IPS-20b (cell line): ENCODE results near the gene NME4.

ENCODE experiments used
- H3K27ac ChIP-seq: one replicate; pipeline ENCODE4 v1.5.1; 2013; ENCODE audit warnings: low read length
- H3K27me3 ChIP-seq: 2 replicates; pipeline ENCODE4 v1.6.1; 2013; ENCODE audit warnings: mild to moderate bottlenecking, low read length, inconsistent platforms; ENCODE audit not compliant: insufficient read depth
- H3K36me3 ChIP-seq: 2 replicates; pipeline ENCODE4 v1.6.1; 2013; ENCODE audit warnings: low read depth, mild to moderate bottlenecking, inconsistent platforms, low read length, moderate library complexity; ENCODE audit not compliant: insufficient read depth
- H3K4me1 ChIP-seq: 2 replicates; pipeline ENCODE4 v1.6.1; 2013; ENCODE audit warnings: mild to moderate bottlenecking, control low read depth, inconsistent platforms, low read length, moderate library complexity; ENCODE audit not compliant: insufficient read depth
- H3K4me3 ChIP-seq: 2 replicates; pipeline ENCODE4 v1.5.1; 2013; ENCODE audit warnings: mild to moderate bottlenecking, low read length, inconsistent platforms
- H3K9ac ChIP-seq: 2 replicates; pipeline ENCODE4 v1.6.1; 2013; ENCODE audit warnings: low read depth, mild to moderate bottlenecking, inconsistent platforms, low read length, moderate library complexity
- H3K9me3 ChIP-seq: 2 replicates; pipeline ENCODE4 v1.6.1; 2013; ENCODE audit warnings: mild to moderate bottlenecking, low read depth, low read length, inconsistent platforms; ENCODE audit not compliant: insufficient read depth

Gene NME4

DNA sequence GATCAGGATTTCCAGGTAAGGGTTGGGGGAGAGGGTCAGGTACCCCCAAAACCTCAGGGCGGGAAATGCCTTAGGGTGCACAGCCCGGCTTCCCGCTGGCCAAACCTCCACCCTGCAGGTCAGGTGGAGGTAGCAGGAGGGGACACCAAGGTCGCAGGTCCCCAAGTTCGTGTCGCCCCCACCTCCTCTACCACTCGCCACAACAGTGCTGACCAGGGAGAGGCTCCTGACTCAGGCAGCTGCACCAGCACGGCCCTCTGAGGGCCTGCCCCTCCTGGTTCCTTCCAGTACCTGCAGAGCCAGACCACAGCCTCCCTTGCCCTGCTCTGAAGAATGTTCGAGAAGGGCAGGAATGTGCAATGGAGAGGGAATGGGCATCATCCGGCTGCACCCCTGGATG lies 30.5 kb upstream of the NME4 start:
- no peak overlapping the region for H3K27ac ChIP-seq
- H3K9me3 ChIP-seq: no peaks in the 10 kb centered on the region
- peaks cover 5% of the 10 kb centered on the region; the same call in 1 of the 2 replicates for H3K4me1 ChIP-seq
- no peak overlapping the region for H3K9ac ChIP-seq
- no peak overlapping the region for H3K4me3 ChIP-seq
- H3K27me3 ChIP-seq: no peaks in the 10 kb centered on the region
- peaks cover 35% of the 10 kb centered on the region for H3K36me3 ChIP-seq

DNA sequence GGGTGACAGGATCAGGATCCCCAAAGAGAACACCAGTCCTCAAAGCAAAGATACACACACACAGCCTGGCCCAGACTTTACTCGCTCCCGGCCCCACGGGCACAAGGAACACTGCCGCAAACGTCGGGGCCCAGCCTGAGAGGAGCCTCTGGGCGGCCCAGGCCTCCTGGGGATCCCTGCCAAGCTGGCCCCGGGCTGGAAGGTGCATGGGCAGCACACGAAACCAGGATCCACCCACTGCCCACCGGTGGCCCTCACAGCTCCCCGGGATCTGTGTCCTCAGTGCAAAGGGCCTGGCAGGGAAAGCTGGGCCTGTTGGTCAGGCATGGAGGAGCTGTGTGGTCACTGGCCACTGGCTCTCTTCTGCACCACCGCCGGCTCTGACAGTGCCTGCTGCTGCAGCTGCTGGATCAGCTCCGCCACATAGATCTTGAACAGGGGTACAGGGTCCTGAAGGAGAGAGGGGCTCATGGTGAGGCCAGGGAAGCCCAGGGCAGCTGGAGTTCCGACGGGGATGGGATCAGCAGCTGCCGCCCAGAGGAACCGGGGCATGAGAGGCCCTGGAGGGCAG lies 29.6 kb upstream of the NME4 start:
- Histone ChIP-seq H3K9ac (no peak overlapping the region), H3K27ac (no peak overlapping the region), H3K4me3 (no peak overlapping the region), H3K9me3 (no peaks in the 10 kb centered on the region), H3K4me1 (peaks cover 5% of the 10 kb centered on the region; the same call in 1 of the 2 replicates), H3K27me3 (no peaks in the 10 kb centered on the region), H3K36me3 (peaks cover 44% of the 10 kb centered on the region)

- Histone ChIP-seq H3K4me1 (peaks cover 5% of the 10 kb centered on the region; the same call in 1 of the 2 replicates), H3K36me3 (peaks cover 56% of the 10 kb centered on the region), H3K27me3 (no peaks in the 10 kb centered on the region), H3K27ac (no peak overlapping the region), H3K9ac (no peak overlapping the region), H3K9me3 (no peaks in the 10 kb centered on the region), H3K4me3 (no peak overlapping the region)
Measured at GRCh38 chr16:368388-369158, 28.4 kb upstream of the NME4 start.

GRCh38 chr16:369275-369865 lies 27.6 kb upstream of the NME4 start:
- no peaks in the 10 kb centered on the region for H3K9me3 ChIP-seq
- no peak overlapping the region for H3K27ac ChIP-seq
- peaks cover 5% of the 10 kb centered on the region; the same call in 1 of the 2 replicates for H3K4me1 ChIP-seq
- peaks cover 64% of the 10 kb centered on the region for H3K36me3 ChIP-seq
- H3K27me3 ChIP-seq: no peaks in the 10 kb centered on the region
- peak overlapping the region; percentile 51 for H3K9ac ChIP-seq
- peak overlapping the region; percentile 65; the same call in 1 of the 2 replicates for H3K4me3 ChIP-seq

DNA sequence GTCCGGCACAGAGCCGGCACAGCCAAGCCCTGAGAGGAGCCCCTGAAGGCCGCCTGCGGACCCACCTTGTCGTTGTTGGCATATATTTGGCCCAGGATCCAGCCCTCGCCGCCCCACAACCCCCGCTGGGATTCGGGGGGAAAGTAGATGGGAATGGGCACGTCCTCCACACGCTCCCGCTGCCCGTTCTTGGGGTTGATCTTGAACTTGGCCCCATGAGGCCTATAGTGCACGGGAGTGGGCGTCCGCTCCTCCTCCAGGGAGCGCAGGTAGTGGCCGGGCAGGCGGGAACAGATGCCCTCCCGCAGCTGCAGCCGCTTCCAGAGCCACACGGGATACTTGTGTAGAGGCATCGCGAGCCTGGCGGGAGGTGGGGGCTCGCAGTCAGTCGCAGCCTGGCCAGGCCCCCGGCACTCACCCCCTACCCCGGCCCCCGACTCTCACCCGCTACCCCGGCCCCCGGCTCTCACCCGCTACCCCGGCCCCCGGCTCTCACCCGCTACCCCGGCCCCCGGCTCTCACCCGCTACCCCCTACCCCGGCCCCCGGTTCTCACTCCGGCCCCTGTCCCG lies 27.0 kb upstream of the NME4 start:
- Histone ChIP-seq H3K27ac (no peak overlapping the region), H3K4me1 (peaks cover 5% of the 10 kb centered on the region; the same call in 1 of the 2 replicates), H3K9me3 (no peaks in the 10 kb centered on the region), H3K27me3 (no peaks in the 10 kb centered on the region), H3K4me3 (peak overlapping the region; percentile 65; the same call in 1 of the 2 replicates), H3K9ac (peak overlapping the region; percentile 51), H3K36me3 (peaks cover 70% of the 10 kb centered on the region)

DNA sequence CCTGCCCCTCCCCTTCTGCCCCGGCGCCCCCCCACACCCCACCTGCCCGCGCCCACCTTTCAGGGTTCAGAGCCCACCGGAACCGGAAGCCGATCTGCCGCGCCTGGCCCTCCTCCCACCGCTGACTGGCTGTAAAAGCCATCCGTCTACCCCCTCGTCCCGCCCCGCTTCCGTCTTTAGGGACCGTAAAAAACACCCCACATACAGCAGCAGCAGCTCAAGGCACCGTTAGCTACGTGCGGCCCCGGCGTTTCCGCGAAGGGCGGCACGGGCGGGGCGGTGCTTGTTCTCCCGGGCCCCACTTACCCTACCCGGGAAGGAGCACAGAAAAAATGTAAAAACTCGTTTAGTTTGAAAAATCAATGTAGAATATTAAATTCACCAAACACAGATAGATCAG lies 26.6 kb upstream of the NME4 start, which contains the start of gene MRPL28:
TSS of gene MRPL28 (minus strand) at position 96 of the 400 bp plus-strand sequence. CDS start 320 bp downstream, outside the sequence.
- no peaks in the 10 kb centered on the region for H3K27me3 ChIP-seq
- peaks cover 74% of the 10 kb centered on the region for H3K36me3 ChIP-seq
- no peak within 1 kb of the TSS for H3K27ac ChIP-seq
- peak within 1 kb of the TSS; percentile 51 for H3K9ac ChIP-seq
- H3K9me3 ChIP-seq: no peaks in the 10 kb centered on the region
- H3K4me3 ChIP-seq: peak within 1 kb of the TSS; percentile 65; the same call in 1 of the 2 replicates
- H3K4me1 ChIP-seq: peaks cover 5% of the 10 kb centered on the region; the same call in 1 of the 2 replicates

DNA sequence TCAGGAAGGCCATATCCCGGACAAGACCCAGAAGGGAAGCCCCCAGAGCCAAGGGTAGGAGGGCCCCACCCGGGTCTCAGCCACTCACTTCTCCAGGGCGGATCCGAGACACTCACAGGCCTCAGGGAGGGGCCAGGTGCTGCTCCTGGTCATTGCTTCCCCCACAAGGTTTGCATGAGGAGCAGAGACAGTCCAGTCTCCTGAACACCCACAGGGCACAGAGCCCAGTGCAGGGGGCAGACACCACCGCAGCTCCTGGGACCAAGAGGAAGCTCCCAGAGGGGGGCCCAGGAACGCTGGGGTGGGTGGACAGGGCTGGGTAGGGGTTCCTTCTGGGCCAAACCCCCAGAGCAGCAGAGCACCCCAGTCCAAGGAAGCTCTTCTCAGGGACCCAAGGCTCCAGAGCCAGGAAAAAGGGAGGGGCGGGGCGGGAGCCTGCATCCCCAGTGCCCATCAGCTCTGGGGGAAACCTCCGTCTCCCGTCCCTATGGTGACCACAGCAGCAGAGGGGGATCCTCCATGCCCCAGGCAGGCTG lies 26.0 kb upstream of the NME4 start:
- Histone ChIP-seq H3K9ac (peak overlapping the region; percentile 7; the same call in 1 of the 2 replicates), H3K4me1 (peaks cover 5% of the 10 kb centered on the region; the same call in 1 of the 2 replicates), H3K4me3 (peak overlapping the region; percentile 39; the same call in 1 of the 2 replicates)

GRCh38 chr16:371515-372301 lies 25.3 kb upstream of the NME4 start:
- H3K9ac ChIP-seq: no peak overlapping the region
- peaks cover 77% of the 10 kb centered on the region for H3K36me3 ChIP-seq
- no peaks in the 10 kb centered on the region for H3K9me3 ChIP-seq
- no peak overlapping the region for H3K27ac ChIP-seq
- no peak overlapping the region for H3K4me3 ChIP-seq
- peaks cover 5% of the 10 kb centered on the region; the same call in 1 of the 2 replicates for H3K4me1 ChIP-seq
- H3K27me3 ChIP-seq: no peaks in the 10 kb centered on the region

More for the DNA sequence above, 26.0 kb upstream of the NME4 start:
- Histone ChIP-seq H3K36me3 (peaks cover 76% of the 10 kb centered on the region), H3K27ac (no peak overlapping the region), H3K27me3 (no peaks in the 10 kb centered on the region), H3K9me3 (no peaks in the 10 kb centered on the region)

DNA sequence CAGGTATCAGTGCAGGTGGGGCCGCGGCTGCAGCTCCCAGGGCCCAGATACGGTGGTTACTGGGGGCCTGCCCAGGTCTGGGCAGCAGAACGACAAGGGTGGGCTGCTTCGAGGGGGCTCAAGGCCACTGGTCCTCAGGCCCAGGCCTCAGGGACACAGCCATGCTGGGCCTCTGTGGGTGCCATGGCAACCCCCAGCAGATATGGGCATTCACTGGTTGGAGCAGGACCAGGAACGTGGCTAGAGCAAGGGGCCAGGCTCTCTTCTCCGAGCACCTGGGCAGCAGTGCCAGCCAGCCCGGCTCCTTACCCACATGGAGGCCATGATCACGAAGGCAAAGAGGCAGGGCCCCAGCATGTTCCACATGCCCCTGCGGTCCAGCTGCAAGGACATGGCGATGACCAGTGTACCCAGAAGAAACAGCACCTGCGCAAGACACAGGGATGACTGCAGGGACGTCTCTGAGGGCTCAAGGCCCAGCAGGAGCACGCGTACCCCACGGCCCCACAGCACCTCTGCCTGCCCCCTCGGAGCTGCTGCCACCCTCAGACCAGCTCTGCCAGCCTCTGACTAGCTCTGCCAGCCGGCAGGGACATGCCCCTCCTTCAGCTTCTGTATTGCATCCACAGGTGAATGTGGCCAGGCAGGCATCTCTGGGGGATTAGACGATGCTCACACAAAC lies 24.6 kb upstream of the NME4 start:
- H3K36me3 ChIP-seq: peaks cover 76% of the 10 kb centered on the region
- H3K9me3 ChIP-seq: no peaks in the 10 kb centered on the region
- H3K4me3 ChIP-seq: no peak overlapping the region
- H3K27me3 ChIP-seq: no peaks in the 10 kb centered on the region
- H3K9ac ChIP-seq: no peak overlapping the region
- no peak overlapping the region for H3K27ac ChIP-seq
- peaks cover 5% of the 10 kb centered on the region; the same call in 1 of the 2 replicates for H3K4me1 ChIP-seq

DNA sequence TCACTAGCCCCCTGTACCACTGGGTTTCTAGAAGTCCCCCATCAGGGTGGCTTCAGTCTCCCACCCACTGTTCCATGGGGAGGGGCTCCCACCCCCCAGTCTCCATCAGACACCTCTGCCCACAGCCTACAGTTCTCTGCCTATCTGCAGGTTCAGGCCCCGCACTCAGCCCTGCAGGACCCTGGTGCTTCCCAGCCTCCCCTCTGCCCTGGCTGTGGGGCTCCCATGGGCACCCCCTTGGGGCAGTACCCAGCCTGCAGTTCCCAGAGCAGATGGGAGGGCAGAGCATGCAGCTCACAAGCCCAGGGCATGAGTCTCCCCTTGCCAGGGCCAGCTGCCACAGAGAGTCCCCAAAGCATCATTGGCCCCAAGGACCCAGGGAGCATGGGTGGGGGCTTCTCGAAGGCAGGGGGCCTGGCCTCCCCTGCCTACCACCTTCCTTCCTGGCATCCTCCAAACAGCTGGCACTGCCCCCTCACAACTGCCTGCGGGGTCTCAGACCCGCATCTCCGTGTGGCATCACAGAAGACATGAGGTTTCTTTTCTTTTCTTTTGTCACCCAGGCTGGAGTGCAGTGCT lies 23.9 kb upstream of the NME4 start:
- Histone ChIP-seq H3K27ac (no peak overlapping the region), H3K9ac (no peak overlapping the region), H3K27me3 (no peaks in the 10 kb centered on the region), H3K9me3 (no peaks in the 10 kb centered on the region), H3K4me3 (no peak overlapping the region), H3K36me3 (peaks cover 69% of the 10 kb centered on the region), H3K4me1 (peaks cover 5% of the 10 kb centered on the region; the same call in 1 of the 2 replicates)
